Astrocyte (in vitro differentiated cells and primary cell): ENCODE results near the gene SNED1. TPM values are rescaled to one million over a fixed set of nuclear protein-coding genes. Genes with fewer than 3 reads are reported as not detected.

Source experiments
- DNase-seq: peaks from one replicate; pipeline ENCODE4 v3.0.0-alpha.2; 2010; ENCODE audit warnings: low read depth
- FAIRE-seq: peaks from 2 replicates; lab custom pipeline; 2011; peaks lifted over from hg19 to GRCh38; lab: Jason Lieb, UNC
- H2AFZ ChIP-seq: 2 replicates; pipeline ENCODE4 v1.6.0; 2012; ENCODE audit warnings: low read depth, low read length, inconsistent platforms
- H3K27ac ChIP-seq: 2 replicates; pipeline ENCODE4 v1.5.1; 2011; ENCODE audit warnings: low read depth, low read length, inconsistent platforms
- H3K27me3 ChIP-seq: 2 replicates; pipeline ENCODE4 v1.6.0; 2011; ENCODE audit warnings: low read length, inconsistent platforms; ENCODE audit not compliant: insufficient read depth
- H3K36me3 ChIP-seq: 2 replicates; pipeline ENCODE4 v1.5.1; 2011; ENCODE audit warnings: low read length, inconsistent platforms; ENCODE audit not compliant: insufficient read depth
- H3K4me1 ChIP-seq: 2 replicates; pipeline ENCODE4 v1.5.1; 2011; ENCODE audit warnings: low read length, inconsistent platforms; ENCODE audit not compliant: insufficient read depth
- H3K4me2 ChIP-seq: 2 replicates; pipeline ENCODE4 v1.6.0; 2012; ENCODE audit warnings: low read length, inconsistent platforms
- H3K4me3 ChIP-seq: 2 replicates; pipeline ENCODE4 v1.5.1; 2011; ENCODE audit warnings: low read depth, mild to moderate bottlenecking, low read length, inconsistent platforms; ENCODE audit not compliant: insufficient read depth
- H3K79me2 ChIP-seq: 2 replicates; pipeline ENCODE4 v1.6.0; 2012; ENCODE audit warnings: mild to moderate bottlenecking, low read length, inconsistent platforms; ENCODE audit not compliant: insufficient read depth
- H3K9ac ChIP-seq: 2 replicates; pipeline ENCODE4 v1.6.0; 2012; ENCODE audit warnings: mild to moderate bottlenecking, low read length, inconsistent platforms
- H3K9me3 ChIP-seq: 2 replicates; pipeline ENCODE4 v1.5.1; 2012; ENCODE audit warnings: low read depth, mild to moderate bottlenecking, low read length, inconsistent platforms; ENCODE audit not compliant: insufficient read depth
- H4K20me1 ChIP-seq: 2 replicates; pipeline ENCODE4 v1.6.0; 2012; ENCODE audit warnings: low read length, inconsistent platforms; ENCODE audit not compliant: insufficient read depth
- H3K27ac Mint-ChIP-seq: one replicate; pipeline ENCODE4 v1.8.0; 2021; ENCODE audit warnings: mild to moderate bottlenecking, mixed read lengths; ENCODE audit not compliant: unreplicated experiment
- H3K27me3 Mint-ChIP-seq: one replicate; pipeline ENCODE4 v1.8.0; 2021; ENCODE audit warnings: low read depth, mixed read lengths; ENCODE audit not compliant: unreplicated experiment
- H3K36me3 Mint-ChIP-seq: one replicate; pipeline ENCODE4 v1.8.0; 2021; ENCODE audit warnings: low read depth, mixed read lengths; ENCODE audit not compliant: unreplicated experiment
- H3K4me1 Mint-ChIP-seq: one replicate; pipeline ENCODE4 v1.8.0; 2021; ENCODE audit warnings: low read depth, mixed read lengths; ENCODE audit not compliant: unreplicated experiment
- H3K4me3 Mint-ChIP-seq: one replicate; pipeline ENCODE4 v1.8.0; 2021; ENCODE audit warnings: mild to moderate bottlenecking, moderate library complexity, mixed read lengths; ENCODE audit not compliant: unreplicated experiment
- H3K9me3 Mint-ChIP-seq: one replicate; pipeline ENCODE4 v1.8.0; 2021; ENCODE audit warnings: mild to moderate bottlenecking, mixed read lengths; ENCODE audit not compliant: unreplicated experiment
- EZH2 ChIP-seq: IDR thresholded peaks from 2 replicates; pipeline ENCODE4 v1.6.1; 2012; ENCODE audit warnings: mild to moderate bottlenecking, low read length, inconsistent platforms; ENCODE audit not compliant: insufficient read depth
- total RNA-seq: library from RNA; stranded (reverse); gene quantifications from 2 replicates; pipeline ENCODE4 v1.2.1, GENCODE V29; 2021
- TF ChIP-seq, protein P1 (sequence below): IDR thresholded peaks from 2 replicates; pipeline ENCODE4 v1.5.1; 2011; ENCODE audit warnings: low read depth, mild to moderate bottlenecking, inconsistent platforms, low read length, moderate library complexity; ENCODE audit not compliant: insufficient read depth

The SNED1 gene
- total RNA-seq, 1 donor from 2014 or later: 0.23 TPM

- H3K36me3 ChIP-seq: no peaks in the 10 kb centered on the region
- Mint-ChIP-seq H3K36me3 (no peaks in the 10 kb centered on the region), H3K9me3 (no peaks in the 10 kb centered on the region), H3K27me3 (peaks cover 23% of the 10 kb centered on the region), H3K4me3 (no peak overlapping the region), H3K4me1 (peaks cover 2% of the 10 kb centered on the region), H3K27ac (no peak overlapping the region)
- peak overlapping the region; percentile 48 for H3K4me2 ChIP-seq
- H3K27ac ChIP-seq: no peak overlapping the region
- no peak overlapping the region for H3K9ac ChIP-seq
- no peak overlapping the region for H3K4me3 ChIP-seq
- H3K79me2 ChIP-seq: no peaks in the 10 kb centered on the region
- H3K4me1 ChIP-seq: peaks cover 8% of the 10 kb centered on the region
- peak; percentile 93 for DNase-seq
- peak overlapping the region; percentile 29 for H2AFZ ChIP-seq
- no peak for TF ChIP-seq EZH2
- TF ChIP-seq, protein P1, sequence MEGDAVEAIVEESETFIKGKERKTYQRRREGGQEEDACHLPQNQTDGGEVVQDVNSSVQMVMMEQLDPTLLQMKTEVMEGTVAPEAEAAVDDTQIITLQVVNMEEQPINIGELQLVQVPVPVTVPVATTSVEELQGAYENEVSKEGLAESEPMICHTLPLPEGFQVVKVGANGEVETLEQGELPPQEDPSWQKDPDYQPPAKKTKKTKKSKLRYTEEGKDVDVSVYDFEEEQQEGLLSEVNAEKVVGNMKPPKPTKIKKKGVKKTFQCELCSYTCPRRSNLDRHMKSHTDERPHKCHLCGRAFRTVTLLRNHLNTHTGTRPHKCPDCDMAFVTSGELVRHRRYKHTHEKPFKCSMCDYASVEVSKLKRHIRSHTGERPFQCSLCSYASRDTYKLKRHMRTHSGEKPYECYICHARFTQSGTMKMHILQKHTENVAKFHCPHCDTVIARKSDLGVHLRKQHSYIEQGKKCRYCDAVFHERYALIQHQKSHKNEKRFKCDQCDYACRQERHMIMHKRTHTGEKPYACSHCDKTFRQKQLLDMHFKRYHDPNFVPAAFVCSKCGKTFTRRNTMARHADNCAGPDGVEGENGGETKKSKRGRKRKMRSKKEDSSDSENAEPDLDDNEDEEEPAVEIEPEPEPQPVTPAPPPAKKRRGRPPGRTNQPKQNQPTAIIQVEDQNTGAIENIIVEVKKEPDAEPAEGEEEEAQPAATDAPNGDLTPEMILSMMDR: no peak
- no peaks in the 10 kb centered on the region for H3K27me3 ChIP-seq
- FAIRE-seq: peak; percentile 65
- no peaks in the 10 kb centered on the region for H4K20me1 ChIP-seq
- H3K9me3 ChIP-seq: peaks cover 14% of the 10 kb centered on the region
Observed at GRCh38 chr2:240991378-240992263, 6.8 kb upstream of the SNED1 start.

GRCh38 chr2:240992572-240993291 lies 5.7 kb upstream of the SNED1 start:
- TF ChIP-seq, protein P1: no peak
- no peak for TF ChIP-seq EZH2
- Histone ChIP-seq H3K36me3 (no peaks in the 10 kb centered on the region), H3K4me3 (no peak overlapping the region), H4K20me1 (no peaks in the 10 kb centered on the region), H3K27me3 (no peaks in the 10 kb centered on the region), H3K27ac (no peak overlapping the region), H3K4me1 (peaks cover 10% of the 10 kb centered on the region), H3K9ac (no peak overlapping the region), H3K9me3 (peaks cover 14% of the 10 kb centered on the region), H3K79me2 (no peaks in the 10 kb centered on the region), H2AFZ (no peak overlapping the region), H3K4me2 (no peak overlapping the region)
- peaks cover 31% of the 10 kb centered on the region for H3K27me3 Mint-ChIP-seq
- H3K4me3 Mint-ChIP-seq: no peak overlapping the region
- H3K27ac Mint-ChIP-seq: no peak overlapping the region
- H3K4me1 Mint-ChIP-seq: peaks cover 2% of the 10 kb centered on the region
- no peak for FAIRE-seq
- DNase-seq: no peak
- no peaks in the 10 kb centered on the region for H3K9me3 Mint-ChIP-seq
- no peaks in the 10 kb centered on the region for H3K36me3 Mint-ChIP-seq
